NK-92 (cell line): ENCODE measurements around the gene NPSR1.

ENCODE experiments used
- DNase-seq: peaks from one replicate; lab custom pipeline; 2025; ENCODE audit not compliant: unreplicated experiment; lab: John Stamatoyannopoulos, UW

Gene NPSR1

DNA sequence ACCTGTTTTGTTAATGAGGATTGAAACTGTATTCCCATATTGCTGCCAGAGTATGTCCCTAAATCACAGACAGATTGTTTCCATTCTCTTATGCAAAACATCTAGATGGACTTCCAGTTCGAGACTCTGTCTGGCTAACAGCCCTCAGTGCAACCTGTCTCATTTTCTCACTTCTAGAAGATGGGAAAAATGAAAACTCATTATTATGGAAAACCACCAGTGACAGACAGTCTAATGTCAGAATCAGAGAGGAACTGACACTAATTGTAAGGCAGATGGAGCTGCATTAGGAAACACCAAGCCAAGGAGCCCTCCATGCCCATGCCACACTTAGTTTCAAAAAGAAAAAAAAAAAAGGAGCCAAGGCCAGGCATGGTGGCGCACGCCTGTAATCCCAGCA, 61.6 kb downstream of the NPSR1 start:
- no peak for DNase-seq

DNA sequence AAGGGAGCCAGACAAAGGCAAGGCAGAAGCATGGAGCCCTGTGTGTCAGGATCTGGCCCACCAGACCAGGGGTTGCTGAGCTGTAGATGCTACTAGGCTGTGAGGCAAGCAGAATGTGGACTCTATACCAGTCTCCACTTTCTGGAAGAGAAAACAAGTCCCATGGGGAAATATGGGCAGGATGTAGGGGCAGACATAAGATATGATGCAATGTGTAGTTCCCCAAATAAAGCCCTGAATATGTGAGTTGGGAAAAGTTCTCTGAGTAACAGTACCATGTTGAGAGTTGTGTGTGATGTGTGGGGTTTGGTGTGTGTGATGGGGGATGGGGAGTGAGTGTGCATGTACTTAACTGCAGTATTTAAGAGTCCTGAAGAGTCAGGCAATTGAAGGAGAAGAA, 62.3 kb downstream of the NPSR1 start:
- DNase-seq: no peak

DNA sequence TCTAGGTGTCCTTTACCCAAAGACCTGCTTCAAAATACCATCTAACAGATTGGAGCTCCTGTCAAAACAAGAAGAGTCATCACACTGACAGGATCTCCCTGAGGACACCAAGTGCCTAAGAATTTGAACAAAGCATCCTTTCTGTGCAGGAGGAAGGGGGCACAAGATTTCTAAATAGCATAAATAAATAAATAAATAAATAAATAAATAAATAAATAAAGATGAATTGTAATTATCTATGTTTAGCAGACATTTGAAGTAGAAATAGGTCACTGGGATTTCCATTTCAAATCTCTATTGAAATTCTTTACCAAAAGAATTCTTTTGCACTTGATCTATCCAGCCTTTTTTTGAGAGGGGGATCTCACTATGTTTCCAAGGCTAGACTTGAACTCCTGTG, 65.3 kb downstream of the NPSR1 start:
- no peak for DNase-seq

DNA sequence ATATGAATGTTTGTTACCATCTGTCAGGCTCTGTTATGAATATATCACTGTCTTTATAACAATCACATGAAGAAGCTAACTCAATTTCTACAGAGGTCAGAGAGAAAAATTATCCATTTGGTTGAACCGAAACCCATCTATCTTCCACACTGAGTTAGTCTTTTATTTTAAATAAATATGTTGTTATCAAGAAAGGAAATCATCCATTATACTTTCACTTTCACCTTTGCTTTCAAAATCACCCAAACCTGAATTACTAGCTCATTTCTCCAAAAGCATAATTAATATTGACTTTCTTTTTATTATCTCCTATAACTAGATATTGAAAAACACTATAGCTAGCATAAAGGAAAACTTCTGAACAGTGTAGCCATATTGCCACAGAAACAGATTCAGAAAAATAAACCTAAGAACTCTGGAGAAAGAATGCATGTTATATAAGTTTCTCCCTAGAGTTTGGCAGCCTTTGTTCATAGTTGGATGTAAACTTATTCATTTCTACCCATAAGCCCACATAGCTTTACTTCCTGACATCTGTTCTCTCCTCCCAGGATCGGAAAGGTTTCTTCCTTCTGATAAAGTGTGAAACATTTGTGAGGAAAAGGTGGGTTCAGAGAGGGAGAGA, 66.0 kb downstream of the NPSR1 start:
- no peak for DNase-seq

DNA sequence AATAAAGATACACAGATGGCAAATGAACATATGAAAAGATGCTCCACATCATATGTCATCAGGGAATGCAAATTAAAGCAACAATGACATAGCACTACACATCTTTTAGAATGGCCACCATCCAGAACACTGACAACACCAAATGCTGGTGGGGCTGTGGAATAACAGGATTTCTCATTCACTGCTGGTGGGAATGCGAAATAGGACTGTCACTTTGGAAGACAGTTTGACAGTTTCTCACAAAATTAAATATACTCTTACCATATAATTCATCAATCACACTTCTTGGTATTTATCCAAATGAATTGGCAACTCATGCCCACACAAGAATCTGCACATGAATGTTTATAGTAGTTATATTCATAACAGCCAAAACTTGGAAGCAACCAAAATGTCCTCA, 68.2 kb downstream of the NPSR1 start:
- no peak for DNase-seq

DNA sequence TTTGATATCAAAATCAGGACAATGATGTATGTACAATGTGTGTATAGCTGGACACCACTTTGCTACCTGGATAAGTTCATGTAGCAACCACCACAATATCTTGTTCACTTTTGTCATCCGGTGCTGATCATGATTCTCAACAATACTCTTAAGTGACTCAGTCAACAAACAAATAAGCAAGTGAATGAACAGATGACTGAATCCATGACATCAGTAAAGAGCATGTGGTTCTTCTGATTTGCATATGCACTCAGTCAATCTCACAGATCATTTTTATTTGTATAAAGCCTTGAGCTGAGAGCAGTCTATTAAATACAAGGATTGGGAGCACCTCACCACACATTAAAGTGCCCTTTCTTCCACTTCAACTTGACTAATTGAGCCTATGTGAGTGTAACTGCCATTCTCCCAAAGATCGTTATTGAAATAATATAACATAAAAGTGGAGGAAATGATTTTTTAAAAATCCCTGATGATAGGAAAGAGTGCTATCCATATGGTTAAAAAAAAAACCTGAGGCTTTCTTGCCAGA, 69.5 kb downstream of the NPSR1 start:
- no peak for DNase-seq

DNA sequence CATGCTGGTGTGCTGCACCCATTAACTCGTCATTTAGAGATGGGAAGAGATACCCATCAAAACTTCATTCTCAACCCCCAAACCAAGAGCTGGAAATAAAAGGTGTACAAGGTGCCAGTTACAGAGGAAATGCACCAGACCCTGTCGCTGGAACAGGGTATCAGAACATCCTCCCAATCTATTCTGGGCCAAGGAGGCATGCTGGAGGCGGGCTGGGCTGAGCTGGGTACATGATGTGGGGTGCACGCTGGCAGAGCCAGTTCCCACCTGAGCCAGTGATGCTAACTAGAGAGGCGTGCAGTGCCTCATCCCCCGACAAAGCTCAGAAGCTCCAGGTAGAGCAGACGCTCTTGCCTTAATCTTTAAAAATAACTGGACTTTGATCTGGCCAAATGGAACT, 70.1 kb downstream of the NPSR1 start:
- DNase-seq: no peak

DNA sequence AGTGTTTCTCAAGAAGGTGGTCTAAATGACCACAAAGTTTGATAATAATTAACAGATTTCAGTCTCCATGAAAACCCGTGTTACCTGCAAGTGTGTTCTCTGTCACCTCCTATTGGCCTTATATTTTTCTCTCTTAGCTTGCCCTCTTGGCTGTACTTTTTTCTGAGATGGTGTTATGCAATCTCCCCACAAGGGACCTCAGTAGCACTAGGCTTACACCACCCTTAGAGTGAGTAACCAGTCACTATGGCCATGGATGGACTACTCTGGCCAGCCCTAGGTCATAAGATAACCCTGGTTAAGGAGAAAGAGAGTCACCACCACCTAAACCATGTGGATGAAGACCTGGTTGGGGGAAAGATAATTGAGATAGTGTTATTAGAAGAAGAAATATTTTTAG, 76.8 kb downstream of the NPSR1 start:
- DNase-seq: no peak

DNA sequence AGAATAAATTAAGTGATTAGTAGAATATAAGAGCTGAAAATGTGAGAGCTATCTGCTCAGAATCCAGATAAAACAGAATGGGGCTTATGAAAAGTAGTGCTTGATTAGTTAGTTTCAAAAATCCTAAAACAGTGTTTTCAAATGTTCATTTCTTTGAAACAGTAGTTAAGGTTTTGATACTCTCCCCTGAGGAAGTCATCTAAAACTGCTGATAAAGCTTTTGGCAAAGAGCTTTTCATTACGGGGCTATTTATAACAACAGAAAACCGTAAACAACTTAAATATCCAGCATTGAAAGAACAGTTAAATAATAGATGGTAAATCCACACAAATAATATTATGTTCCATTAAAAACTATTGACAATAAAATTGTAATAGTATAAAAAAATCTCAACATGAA, 77.5 kb downstream of the NPSR1 start:
- DNase-seq: no peak

DNA sequence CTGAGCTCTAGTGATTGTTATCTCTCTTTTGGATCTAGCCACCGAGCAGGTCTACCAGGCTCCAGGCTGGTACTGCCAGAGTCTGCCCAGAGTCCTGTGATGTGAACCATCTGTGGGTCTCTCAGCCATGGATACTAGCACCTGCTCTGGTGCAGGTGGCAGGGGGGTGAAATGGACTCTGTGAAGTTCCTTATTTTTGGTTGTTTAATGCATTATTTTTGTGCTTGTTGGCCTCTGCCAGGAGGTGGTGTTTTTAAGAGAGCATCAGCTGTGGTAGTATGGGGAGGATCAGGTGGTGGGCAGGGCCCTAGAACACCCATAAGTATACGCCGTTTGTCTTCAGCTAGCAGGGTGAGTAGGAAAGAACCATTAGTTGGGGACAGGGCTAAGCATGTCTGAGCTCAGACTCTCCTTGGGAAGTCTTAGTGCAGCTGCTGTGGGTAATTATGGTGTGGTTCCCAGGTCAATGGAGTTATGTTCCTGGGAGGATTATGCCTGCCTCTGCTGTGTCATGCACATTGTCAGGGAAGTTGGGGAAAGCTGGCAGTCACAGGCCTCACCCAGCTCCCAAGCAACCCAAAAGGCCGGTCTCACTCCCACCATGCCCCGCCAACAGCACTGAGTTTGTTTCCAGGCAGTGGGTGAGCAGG, 81.8 kb downstream of the NPSR1 start:
- no peak for DNase-seq

DNA sequence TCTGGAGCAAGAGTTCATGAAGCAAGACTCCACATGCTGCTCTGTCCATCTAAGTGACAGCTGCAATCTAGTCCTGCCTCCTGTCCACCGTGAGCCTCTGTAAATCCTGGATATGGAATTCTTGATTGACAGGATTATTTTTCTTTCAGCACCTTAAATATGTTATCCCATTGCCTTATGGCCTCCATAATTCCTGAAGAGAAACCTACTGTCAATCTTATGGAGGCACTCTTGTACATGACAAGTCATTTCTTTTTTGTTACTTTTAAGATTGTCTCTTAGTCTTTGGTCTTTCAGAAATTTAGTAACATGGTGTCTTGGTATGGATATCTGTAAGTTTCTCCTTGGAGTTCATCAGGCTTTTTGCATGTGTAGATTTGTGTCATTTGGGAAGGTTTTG, 82.8 kb downstream of the NPSR1 start:
- no peak for DNase-seq

DNA sequence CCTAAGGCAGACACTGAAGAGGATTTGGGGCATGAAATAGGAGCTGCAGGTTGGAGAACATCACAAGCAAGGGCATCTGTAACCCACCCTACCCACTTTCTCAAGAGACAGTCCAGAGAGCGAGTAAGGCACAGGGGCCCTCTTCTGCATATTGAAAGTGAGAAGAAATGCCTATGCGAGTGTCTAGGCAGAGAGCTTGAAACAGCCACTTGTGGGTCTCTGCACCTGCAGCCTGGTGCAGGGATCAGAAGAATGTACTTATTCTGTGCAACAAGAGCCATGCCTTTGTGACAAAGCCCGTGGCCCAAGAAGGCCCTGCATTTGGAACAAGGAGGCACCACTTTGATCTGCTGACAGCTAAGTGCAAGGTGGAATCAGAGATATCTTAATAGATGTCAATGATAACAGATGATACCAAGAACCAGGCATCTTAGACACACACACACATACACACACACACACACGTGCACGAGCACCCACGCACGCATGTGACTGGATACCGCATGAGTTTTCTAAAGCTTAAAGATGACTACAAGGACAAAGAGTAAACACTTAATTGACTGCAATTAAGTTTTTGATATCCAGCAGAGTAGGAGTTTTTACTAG, 89.3 kb downstream of the NPSR1 start:
- DNase-seq: no peak

DNA sequence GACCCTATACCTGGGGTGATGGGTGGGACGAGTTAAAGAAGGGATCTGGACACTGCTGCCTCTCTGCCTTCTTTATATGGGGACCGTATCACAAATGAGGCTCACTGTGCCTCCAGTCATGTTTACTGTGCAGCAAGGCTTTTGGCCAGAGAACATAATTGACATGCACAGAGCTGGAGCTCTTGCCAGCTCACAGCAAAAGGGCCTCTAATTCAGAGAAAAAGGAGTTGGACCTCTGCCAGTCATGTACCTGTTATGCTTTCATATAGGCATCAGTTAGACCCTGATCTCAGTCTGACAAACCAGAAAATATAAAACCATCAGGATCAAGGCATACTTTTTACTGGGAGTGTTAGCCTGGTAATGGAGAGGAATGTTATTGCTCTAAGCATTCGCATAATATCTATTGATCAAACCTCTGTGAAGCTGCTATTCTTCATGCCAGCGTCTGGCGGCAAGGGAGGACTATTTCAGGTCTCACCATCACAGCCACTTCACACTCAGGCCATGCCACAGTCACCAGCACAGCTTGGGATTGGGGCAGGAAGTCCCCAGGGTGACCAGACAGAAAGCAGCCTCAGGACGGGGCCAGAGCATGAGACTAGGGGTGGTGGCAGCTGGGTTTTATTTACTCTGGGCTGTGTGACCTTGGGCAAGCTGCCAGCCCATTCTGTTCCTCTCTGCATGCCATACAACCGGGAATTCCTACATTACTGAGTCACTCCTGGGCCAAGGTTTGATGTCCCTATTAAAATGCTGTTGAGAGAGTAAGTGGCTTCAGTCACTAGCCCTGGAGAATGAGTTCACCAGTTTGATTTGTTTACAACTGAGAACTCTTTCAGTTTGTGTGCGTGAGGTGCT, 90.1 kb downstream of the NPSR1 start:
- no peak for DNase-seq

DNA sequence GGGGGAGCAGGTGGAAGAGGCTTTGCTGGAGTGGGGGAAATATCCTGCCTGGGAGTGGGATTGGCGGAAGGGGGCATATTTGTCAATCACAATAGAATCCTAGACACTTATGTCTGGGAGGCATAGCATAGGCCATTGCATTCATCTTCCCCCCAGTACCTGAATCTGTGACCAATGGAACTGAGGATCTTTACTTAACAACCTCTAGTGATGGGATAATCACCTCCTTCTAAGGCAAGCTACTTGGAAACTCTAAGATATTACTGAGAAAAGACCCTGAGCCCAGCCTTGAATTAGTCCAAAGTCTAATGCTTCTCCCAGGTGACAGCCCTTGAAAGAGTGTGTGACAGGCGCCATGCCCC, 90.7 kb downstream of the NPSR1 start:
- no peak for DNase-seq

DNA sequence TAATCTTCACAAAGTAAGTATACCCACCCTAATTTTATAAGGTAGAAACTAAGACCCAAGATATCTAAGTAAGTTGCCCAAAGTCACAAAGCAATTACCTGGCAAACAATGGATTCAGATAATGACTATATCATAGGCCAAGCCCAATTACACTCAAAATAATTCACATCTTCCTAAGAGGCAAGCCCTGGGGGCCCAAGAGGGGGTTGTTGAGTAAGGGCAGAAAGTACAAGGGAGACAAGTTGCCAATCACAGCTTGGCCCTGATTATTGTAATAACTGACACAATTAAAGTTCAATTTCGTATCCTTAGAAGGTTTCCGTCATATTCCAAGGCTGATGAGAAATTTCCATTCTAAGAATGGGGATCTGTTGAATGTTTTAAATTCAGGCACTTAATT, 91.4 kb downstream of the NPSR1 start:
- DNase-seq: no peak

DNA sequence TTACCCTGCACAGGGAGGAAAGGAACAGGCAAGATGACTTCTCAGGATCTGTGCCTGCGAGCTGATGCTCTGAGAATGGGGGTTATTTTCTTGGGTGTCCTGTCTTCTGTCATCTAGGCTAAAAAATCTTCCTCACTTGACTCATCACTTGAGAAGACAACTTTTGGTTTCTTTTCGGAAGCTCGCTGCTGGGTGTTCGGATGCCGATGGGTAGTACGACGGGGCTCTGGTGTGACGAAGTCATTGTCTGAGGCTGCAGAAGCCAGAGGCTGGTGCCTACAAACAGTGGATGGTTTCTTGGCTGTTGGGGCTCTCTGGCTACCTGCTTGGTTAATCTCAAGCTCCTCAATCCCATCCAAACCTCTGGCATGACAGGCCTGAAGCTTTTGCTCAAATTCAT, 92.2 kb downstream of the NPSR1 start:
- DNase-seq: no peak

DNA sequence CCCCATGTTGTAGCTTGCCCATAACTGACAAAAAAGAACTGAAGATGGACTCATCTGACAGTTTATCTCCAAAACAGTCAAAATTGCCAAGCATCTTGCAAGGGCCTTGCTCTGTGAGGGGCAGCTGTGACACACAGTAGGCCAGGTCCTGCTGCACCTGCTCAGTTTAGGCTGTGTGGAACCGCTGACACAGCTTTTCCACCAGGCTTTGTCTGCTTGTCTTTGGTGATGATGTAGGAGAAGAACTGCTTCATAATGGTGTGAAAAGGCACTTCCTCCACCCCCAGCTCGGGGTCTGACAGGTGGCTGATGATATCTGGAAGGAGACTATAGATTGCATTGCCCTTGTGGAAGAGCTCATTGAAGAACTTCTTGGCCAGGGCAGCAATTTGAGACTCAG, 92.6 kb downstream of the NPSR1 start:
- no peak for DNase-seq

DNA sequence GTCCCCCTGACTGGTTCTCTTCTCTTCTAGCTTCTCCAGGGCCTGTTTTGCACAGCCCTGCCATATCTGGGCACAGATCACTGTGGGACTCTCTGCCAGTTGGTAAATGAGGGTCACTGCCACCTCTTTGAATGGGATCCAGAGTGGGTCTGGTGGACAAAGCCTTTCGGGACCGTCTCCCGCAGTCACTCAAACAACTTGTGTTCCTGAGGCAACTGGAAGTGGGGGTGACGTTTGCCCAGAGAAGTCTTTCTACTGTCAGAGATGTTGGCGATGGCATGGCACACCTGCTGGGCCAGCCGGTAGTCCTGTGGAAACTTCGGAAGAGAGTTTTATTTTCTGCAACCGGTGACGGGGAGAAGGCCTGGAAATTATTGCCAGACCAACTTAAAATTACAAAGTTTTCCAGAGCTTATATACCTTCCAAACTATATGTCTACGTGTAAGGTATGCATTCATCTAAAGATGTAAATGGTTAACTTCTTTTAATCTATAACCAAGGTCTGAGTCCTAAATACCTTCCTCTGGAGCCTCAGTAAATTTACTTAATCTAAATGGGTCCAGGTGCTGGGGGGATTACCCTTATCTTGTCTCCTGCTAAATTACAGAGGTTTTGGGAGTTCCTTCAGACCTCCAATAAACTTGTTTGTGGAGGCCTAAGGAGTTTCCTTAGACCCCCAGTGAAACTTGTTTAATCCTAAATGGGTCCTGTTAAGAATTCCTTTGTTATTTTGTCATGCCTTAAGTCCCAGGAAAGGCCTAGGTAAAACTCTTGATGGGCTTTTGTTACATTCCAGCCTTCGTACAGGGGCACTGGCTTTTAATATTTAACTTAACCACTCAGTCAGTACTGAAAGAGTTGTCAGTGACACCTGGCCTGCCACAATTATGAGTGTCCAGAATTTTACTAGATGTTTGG, 94.0 kb downstream of the NPSR1 start:
- no peak for DNase-seq

DNA sequence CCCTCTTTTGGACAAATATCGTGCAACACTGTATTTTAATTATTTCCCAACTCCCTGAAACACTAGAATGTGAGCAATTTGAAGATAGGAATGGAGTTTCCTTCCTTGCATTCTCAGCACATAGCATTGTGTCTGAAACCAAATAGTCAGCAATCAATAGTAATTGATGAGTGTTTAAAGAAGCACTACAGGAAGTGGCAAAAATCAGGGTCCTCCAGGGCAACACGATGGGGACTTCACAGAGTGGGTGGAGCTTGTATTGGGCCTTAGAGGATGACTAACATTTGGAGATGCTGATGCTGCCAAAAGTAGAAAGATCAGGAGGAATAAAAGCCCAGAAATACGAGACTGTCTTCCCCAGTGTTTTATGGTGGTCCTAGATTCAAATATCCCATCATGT, 94.9 kb downstream of the NPSR1 start:
- DNase-seq: no peak

DNA sequence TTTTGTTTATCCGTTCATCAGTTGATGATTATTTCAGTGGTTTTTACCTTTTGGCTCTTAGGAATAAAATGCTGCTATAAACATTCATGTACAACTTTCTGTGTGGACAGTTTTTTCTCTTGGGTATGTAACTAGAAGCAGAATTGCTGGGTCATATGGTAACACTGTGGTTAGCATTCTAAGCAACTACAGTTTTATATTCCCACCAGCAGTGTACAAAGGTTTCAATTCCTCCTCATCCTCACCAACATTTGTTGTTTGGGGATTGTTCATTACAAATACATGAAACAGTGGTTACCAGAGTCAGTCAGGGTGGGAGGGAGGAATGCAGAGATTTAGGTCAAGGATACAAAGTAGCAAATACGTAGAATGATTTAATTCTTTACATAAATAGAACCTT, 97.0 kb downstream of the NPSR1 start:
- DNase-seq: no peak

DNA sequence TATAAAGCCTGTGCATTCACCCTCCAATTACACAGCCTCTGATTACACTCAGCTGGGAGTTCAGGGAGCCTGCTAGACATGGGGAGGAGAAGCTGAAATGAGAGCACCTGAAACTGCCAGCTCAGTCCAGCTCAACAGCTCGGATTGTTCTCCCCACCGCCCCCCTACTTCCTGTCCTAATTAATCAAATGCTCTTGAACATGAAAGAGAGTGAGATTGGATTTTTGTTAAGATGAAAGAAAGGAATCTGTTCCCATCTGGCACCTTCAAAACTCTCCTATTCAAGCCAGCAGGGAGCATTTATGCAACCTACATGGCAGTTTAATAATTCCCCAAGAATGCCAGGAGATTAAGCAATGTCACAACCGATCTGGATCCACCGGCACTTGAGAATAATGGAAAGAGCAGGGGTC, 98.0 kb downstream of the NPSR1 start:
- DNase-seq: no peak
